Subcutaneous preadipocyte (primary cell): ENCODE data around the gene CALHM1. TPM values are rescaled to one million over a fixed set of nuclear protein-coding genes. Genes with fewer than 3 reads are reported as not detected.

Experiments
- total RNA-seq: library from RNA; depleted of rRNA; stranded (reverse); fragments of >200 nt; gene quantifications from 2 replicates; pipeline ENCODE4 v1.2.3, GENCODE V29; 2012

The CALHM1 gene, protein sequence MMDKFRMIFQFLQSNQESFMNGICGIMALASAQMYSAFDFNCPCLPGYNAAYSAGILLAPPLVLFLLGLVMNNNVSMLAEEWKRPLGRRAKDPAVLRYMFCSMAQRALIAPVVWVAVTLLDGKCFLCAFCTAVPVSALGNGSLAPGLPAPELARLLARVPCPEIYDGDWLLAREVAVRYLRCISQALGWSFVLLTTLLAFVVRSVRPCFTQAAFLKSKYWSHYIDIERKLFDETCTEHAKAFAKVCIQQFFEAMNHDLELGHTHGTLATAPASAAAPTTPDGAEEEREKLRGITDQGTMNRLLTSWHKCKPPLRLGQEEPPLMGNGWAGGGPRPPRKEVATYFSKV
- total RNA-seq: not detected in 2 replicates

GRCh38 chr10:103458720-103459119, at the start of gene CALHM1:
CALHM1 (minus strand) TSS chr10:103458900; CDS start chr10:103458751, 149 bp downstream.

GRCh38 chr10:103493362-103493915, 34.7 kb upstream of the CALHM1 start, which contains the start of gene NEURL1:
NEURL1 (plus strand) TSS chr10:103493705; CDS start chr10:103494388, 683 bp downstream.

GRCh38 chr10:103479135-103479534, 20.4 kb upstream of the CALHM1 start, which contains the start of gene CALHM3:
CALHM3 (minus strand) TSS chr10:103479240; CDS start chr10:103479032, 208 bp downstream.

GRCh38 chr10:103451831-103452505, 6.7 kb downstream of the CALHM1 start, which contains the start of gene CALHM2:
CALHM2 (minus strand) TSS chr10:103452370; CDS start chr10:103449941, 2,429 bp downstream.

Other genes starting within 250 kb of the CALHM1 start
- 0.37 TPM in 1 of 2 replicates, not detected in the other for gene RPEL1, start 213.0 kb downstream of the CALHM1 start, total RNA-seq
- gene INA, start 181.8 kb downstream of the CALHM1 start, total RNA-seq: 0.37 and 1.2 TPM in 2 replicates
- 10.7 and 14.9 TPM in 2 replicates for gene PCGF6, start 107.8 kb downstream of the CALHM1 start, total RNA-seq
- gene TAF5, start 90.9 kb downstream of the CALHM1 start, total RNA-seq: 4.4 and 7.0 TPM in 2 replicates
- gene ATP5MK, start 62.4 kb downstream of the CALHM1 start, total RNA-seq: 153 and 188 TPM in 2 replicates
- 36.0 and 58.5 TPM in 2 replicates for gene PDCD11, start 62.3 kb downstream of the CALHM1 start, total RNA-seq
- 59.4 and 63.9 TPM in 2 replicates for gene CALHM2, start 6.5 kb downstream of the CALHM1 start, total RNA-seq
- 0.39 and 1.1 TPM in 2 replicates for gene CALHM3, start 20.3 kb upstream of the CALHM1 start, total RNA-seq
- gene NEURL1, start 34.8 kb upstream of the CALHM1 start, total RNA-seq: 0.37 and 0.39 TPM in 2 replicates